Thyroid gland (tissue), 4 donors: ENCODE measurements around the gene TRIM14. TPM values are rescaled to one million over a fixed set of nuclear protein-coding genes. Genes with fewer than 3 reads are reported as not detected.

ENCODE experiments used
- DNase-seq, 2 donors: peaks; one replicate each; pipeline ENCODE4 v3.0.0-alpha.2; 2019
- H3K27ac ChIP-seq, 3 donors: fragments of 200-600 bp; sonication (generic); 1 replicate in 2 of 3; 2 replicates in 1 of 3; pipeline ENCODE4 v1.5.1; 2016 to 2019; ENCODE audit warnings: mild to moderate bottlenecking in 1 of 3, moderate library complexity in 1 of 3
- H3K27me3 ChIP-seq: fragments of 200-600 bp; sonication (generic); one replicate; pipeline ENCODE4 v1.5.1; 2019
- H3K36me3 ChIP-seq, 2 donors: fragments of 200-600 bp; sonication (generic); one replicate each; pipeline ENCODE4 v1.5.1; 2016 to 2019
- H3K4me1 ChIP-seq, 2 donors: fragments of 200-600 bp; sonication (generic); one replicate each; pipeline ENCODE4 v1.5.1; 2017 to 2019
- H3K4me3 ChIP-seq, 3 donors: fragments of 200-600 bp; sonication (generic); replicated peaks in 1 of 3; 1 replicate in 2 of 3; 2 replicates in 1 of 3; pipeline ENCODE4 v1.5.1; 2016; ENCODE audit warnings: mild to moderate bottlenecking in 1 of 3
- H3K9me3 ChIP-seq: fragments of 200-600 bp; sonication (generic); one replicate; pipeline ENCODE4 v1.5.1; 2017
- CTCF ChIP-seq, 6 experiments: fragments of 200-600 bp in 3 of 6; fragments of 450-650 bp in 3 of 6; sonication (generic) in 3 of 6; IDR thresholded peaks; one replicate each; pipeline ENCODE4 v1.5.1; 2016 to 2019; ENCODE audit warnings: antibody characterized with exemption in 6 of 6, mild to moderate bottlenecking in 2 of 6, inconsistent platforms in 1 of 6, moderate library complexity in 1 of 6
- POLR2A ChIP-seq, 2 donors: fragments of 450-650 bp; IDR thresholded peaks; one replicate each; pipeline ENCODE4 v1.6.1; 2017; ENCODE audit warnings: antibody characterized with exemption in 2 of 2, mild to moderate bottlenecking in 2 of 2, moderate library complexity in 1 of 2
- WGBS, 2 donors: methylation state at CpG; one replicate each; pipeline ENCODE4 v1.1.5; 2017; 5-methylcytosine and 5-hydroxymethylcytosine counted together
- intact Hi-C: fragments of 100-400 bp; cut with DNase I; formaldehyde crosslinking; loops from one replicate; pipeline ENCODE4 v1.15.1; 2023
- total RNA-seq, 4 donors: library from RNA; depleted of rRNA; stranded (reverse); fragments of >200 nt; gene quantifications; one replicate each; pipeline ENCODE4 v1.2.3, GENCODE V29; 2016

The TRIM14 gene
- total RNA-seq, 4 donors from 2014 or later, result 3.9 to 8.1 (median 5.2) TPM

DNA sequence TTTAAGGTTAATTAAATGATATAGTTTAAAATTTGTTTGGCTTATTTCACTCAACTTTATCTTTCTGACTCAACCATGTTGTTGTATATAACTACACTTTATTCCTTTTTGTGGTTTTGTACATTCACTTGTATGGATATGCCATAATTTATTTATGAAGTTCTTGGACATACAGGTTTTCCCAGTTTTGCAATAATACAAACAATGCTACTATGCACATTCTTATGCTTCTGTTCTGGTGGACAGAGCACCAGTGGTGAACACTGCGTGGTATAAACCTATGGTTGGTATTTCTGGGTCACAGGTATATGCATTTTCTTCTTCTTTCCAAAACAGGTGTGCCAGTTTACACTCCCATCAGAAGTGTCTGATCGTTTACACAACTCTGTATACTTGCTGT is 35.7 kb upstream of the TRIM14 start:
- DNase-seq, result no peak
- TF ChIP-seq CTCF (IDR thresholded peaks at IDR 0.05), result no peak
- TF ChIP-seq POLR2A (IDR thresholded peaks at IDR 0.05), result no peak
- Histone ChIP-seq H3K4me3 (no peak overlapping the region), H3K9me3 (no peaks in the 10 kb centered on the region), H3K36me3 (no peaks in the 10 kb centered on the region), H3K27ac (no peak overlapping the region), H3K27me3 (no peaks in the 10 kb centered on the region), H3K4me1 (no peaks in the 10 kb centered on the region)
- intact Hi-C loops, result no loop called here
- 93 to 94% methylated on average over 2 of the region's 2 CpGs for WGBS, 2 donors

DNA sequence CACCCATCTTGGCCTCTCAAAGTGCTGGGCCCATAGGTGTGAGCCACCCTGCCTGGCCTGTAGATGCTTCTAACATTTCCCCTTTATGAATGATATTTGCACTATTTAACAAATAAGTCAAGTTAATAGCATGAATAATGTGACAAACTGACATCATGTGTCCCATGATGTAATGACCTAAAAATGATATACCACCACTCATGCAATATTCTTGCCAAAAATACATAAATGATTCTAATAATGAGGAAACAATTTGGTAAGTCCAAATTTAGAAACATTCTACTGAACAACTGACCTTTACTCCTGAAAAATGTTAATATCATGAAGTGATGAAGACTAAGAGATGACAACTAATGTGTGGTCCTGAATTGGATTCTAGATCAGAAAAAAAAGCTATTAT is 33.5 kb upstream of the TRIM14 start:
- Histone ChIP-seq H3K27ac (no peak overlapping the region), H3K4me1 (no peaks in the 10 kb centered on the region), H3K9me3 (no peaks in the 10 kb centered on the region), H3K4me3 (no peak overlapping the region), H3K27me3 (no peaks in the 10 kb centered on the region), H3K36me3 (no peaks in the 10 kb centered on the region)
- intact Hi-C loops, result no loop called here
- DNase-seq, result no peak
- no peak for TF ChIP-seq CTCF (IDR thresholded peaks at IDR 0.05)
- TF ChIP-seq POLR2A (IDR thresholded peaks at IDR 0.05), result no peak

GRCh38 chr9:98150721-98151120 is 31.7 kb upstream of the TRIM14 start:
- Histone ChIP-seq H3K4me1 (peaks cover 0 to 4% of the 10 kb centered on the region in 2 donors), H3K9me3 (no peaks in the 10 kb centered on the region), H3K27me3 (no peaks in the 10 kb centered on the region), H3K4me3 (no peak overlapping the region), H3K36me3 (no peaks in the 10 kb centered on the region), H3K27ac (no peak overlapping the region)
- 88 to 91% methylated on average over 3 of the region's 3 CpGs for WGBS, 2 donors
- no peak for DNase-seq
- TF ChIP-seq POLR2A (IDR thresholded peaks at IDR 0.05) (no peak), CTCF (IDR thresholded peaks at IDR 0.05) (no peak)
- intact Hi-C loops, result no loop called here

GRCh38 chr9:98150164-98150563 is 31.1 kb upstream of the TRIM14 start:
- TF ChIP-seq CTCF (IDR thresholded peaks at IDR 0.05), result no peak
- TF ChIP-seq POLR2A (IDR thresholded peaks at IDR 0.05), result no peak
- no peak overlapping the region for H3K4me3 ChIP-seq
- H3K4me1 ChIP-seq, result peaks cover 0 to 4% of the 10 kb centered on the region in 2 donors
- H3K36me3 ChIP-seq, result no peaks in the 10 kb centered on the region
- no peaks in the 10 kb centered on the region for H3K27me3 ChIP-seq
- intact Hi-C loops, result no loop called here
- H3K9me3 ChIP-seq, result no peaks in the 10 kb centered on the region
- 74 to 83% methylated on average over 7 of the region's 7 CpGs for WGBS, 2 donors
- H3K27ac ChIP-seq, result no peak overlapping the region
- no peak for DNase-seq

DNA sequence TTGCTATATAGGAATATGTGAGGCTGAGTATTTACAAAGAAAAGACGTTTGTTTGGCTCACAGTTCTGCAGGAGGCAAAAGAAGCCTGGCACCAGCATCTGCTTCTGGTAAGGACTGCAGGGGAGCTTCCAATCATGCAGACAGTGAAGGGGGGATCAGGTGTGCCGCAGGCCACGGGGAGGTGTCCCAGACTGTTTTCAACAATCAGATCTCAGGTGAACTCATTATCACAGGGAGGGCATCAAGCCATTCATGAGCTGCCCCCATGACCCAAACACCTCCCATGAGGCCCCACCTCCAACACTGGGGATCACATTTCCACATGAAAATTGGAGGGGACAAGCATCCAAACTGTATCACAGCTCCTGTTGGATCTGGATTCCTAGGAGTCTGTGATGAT is 30.4 kb upstream of the TRIM14 start:
- H3K9me3 ChIP-seq, result no peaks in the 10 kb centered on the region
- H3K4me1 ChIP-seq, result peaks cover 0 to 4% of the 10 kb centered on the region in 2 donors
- H3K27ac ChIP-seq, result no peak overlapping the region
- TF ChIP-seq POLR2A (IDR thresholded peaks at IDR 0.05) (no peak), CTCF (IDR thresholded peaks at IDR 0.05) (no peak)
- H3K4me3 ChIP-seq, result no peak overlapping the region
- DNase-seq, result no peak
- intact Hi-C loops, result no loop called here
- 67 to 80% methylated on average over 3 of the region's 3 CpGs for WGBS, 2 donors
- H3K27me3 ChIP-seq, result no peaks in the 10 kb centered on the region
- no peaks in the 10 kb centered on the region for H3K36me3 ChIP-seq
